RWPE1 (cell line): Measurements from ENCODE around the gene AVPR1B.

Source experiments
- CTCF ChIA-PET: fragments of 350-600 bp; sonication (Branson Sonifier 250); formaldehyde crosslinking; extraction: SDS; loops from one replicate; lab custom pipeline; 2021; lab: Yijun Ruan, JAX
- POLR2A ChIA-PET: fragments of 400-600 bp; formaldehyde crosslinking; extraction: SDS; loops from one replicate; lab custom pipeline; 2020; ENCODE audit warnings: antibody characterized with exemption; ENCODE audit not compliant: low non-redundant PET; lab: Yijun Ruan, JAX
- DNase-seq: peaks from one replicate; pipeline ENCODE4 v3.0.0; 2012; ENCODE audit warnings: low spot score
- H3K27ac ChIP-seq: fragments of 450-650 bp; 2 replicates; pipeline ENCODE4 v1.5.1; 2017
- TF ChIP-seq, protein P1 (sequence below): fragments of 450-650 bp; conservative IDR thresholded peaks from 2 replicates; pipeline ENCODE4 v1.5.1; 2017; ENCODE audit warnings: low read depth, mild to moderate bottlenecking

The AVPR1B gene

DNA sequence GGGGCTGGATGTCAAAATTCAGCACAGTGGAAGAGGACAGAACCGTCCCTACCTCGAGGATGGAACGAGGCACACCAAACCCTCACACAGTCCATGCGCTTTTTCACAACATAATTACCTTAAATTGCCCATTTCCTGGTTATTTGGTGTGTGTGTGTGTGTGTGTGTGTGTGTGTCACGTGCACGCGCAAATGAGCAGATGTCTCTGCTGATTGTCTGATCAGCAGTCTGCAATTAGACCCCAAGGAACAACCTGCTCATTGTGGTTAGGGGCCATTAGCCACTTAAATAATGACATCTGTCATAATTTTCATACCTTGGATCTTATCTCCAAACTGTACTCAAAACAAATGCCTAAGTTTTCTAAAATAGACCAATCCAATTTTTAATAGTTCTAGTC lies 23.2 kb downstream of the AVPR1B start:
- no peak overlapping the region for H3K27ac ChIP-seq
- no peak for DNase-seq
- POLR2A ChIA-PET: no interaction called here
- CTCF ChIA-PET: no interaction called here
- TF ChIP-seq, protein P1, sequence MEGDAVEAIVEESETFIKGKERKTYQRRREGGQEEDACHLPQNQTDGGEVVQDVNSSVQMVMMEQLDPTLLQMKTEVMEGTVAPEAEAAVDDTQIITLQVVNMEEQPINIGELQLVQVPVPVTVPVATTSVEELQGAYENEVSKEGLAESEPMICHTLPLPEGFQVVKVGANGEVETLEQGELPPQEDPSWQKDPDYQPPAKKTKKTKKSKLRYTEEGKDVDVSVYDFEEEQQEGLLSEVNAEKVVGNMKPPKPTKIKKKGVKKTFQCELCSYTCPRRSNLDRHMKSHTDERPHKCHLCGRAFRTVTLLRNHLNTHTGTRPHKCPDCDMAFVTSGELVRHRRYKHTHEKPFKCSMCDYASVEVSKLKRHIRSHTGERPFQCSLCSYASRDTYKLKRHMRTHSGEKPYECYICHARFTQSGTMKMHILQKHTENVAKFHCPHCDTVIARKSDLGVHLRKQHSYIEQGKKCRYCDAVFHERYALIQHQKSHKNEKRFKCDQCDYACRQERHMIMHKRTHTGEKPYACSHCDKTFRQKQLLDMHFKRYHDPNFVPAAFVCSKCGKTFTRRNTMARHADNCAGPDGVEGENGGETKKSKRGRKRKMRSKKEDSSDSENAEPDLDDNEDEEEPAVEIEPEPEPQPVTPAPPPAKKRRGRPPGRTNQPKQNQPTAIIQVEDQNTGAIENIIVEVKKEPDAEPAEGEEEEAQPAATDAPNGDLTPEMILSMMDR: no peak

DNA sequence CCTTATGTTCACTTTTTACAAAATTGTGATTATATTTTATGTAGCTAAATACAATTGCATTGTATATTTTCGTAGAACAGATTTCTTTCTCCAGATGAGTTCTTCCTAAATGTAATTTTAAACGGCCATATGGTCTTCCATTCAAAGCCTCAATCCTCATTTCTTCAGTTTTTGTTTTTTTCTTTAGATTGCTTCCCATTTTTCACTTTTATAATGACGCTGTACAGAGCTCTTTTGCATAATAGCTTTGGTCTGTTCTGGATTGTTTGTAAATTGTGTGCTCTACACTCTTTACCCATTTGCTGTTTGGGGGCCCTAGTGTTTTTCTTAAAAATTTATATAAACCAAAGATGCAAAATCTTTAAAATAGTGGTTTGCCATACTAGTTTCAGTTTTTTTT lies 27.8 kb downstream of the AVPR1B start:
- no peak overlapping the region for H3K27ac ChIP-seq
- POLR2A ChIA-PET: no interaction called here
- TF ChIP-seq, protein P1: no peak
- CTCF ChIA-PET: interaction anchor here (0.6 to 0.7 kb wide), 2 partner anchors 92 to 171 kb away, joined by 3 read pairs; no protein-coding TSS in a partner anchor
- DNase-seq: no peak

- TF ChIP-seq, protein P1: no peak
- CTCF ChIA-PET: interaction anchor here (1.0 kb wide), 1 partner anchor 19 kb away, joined by 3 read pairs; no protein-coding TSS in a partner anchor
- DNase-seq: no peak
- POLR2A ChIA-PET: no interaction called here
- no peak overlapping the region for H3K27ac ChIP-seq
Observed at GRCh38 chr1:206087091-206087490, 30.1 kb downstream of the AVPR1B start.

GRCh38 chr1:206083750-206084149 lies 33.4 kb downstream of the AVPR1B start:
- DNase-seq: no peak
- CTCF ChIA-PET: interaction anchor here (0.6 kb wide), 1 partner anchor 519 kb away, joined by 4 read pairs; no protein-coding TSS in a partner anchor
- no peak overlapping the region for H3K27ac ChIP-seq
- POLR2A ChIA-PET: no interaction called here
- TF ChIP-seq, protein P1: no peak

GRCh38 chr1:206082831-206083695 lies 34.1 kb downstream of the AVPR1B start:
- POLR2A ChIA-PET: no interaction called here
- H3K27ac ChIP-seq: no peak overlapping the region
- CTCF ChIA-PET: interaction anchor here (0.6 kb wide), 2 partner anchors 10 to 519 kb away, joined by 4 read pairs; no protein-coding TSS in a partner anchor
- TF ChIP-seq, protein P1: no peak
- DNase-seq: no peak

- POLR2A ChIA-PET: no interaction called here
- CTCF ChIA-PET: interaction anchor here (0.6 kb wide), 1 partner anchor 55 kb away, joined by 3 read pairs; no protein-coding TSS in a partner anchor
- DNase-seq: no peak
- TF ChIP-seq, protein P1: no peak
- H3K27ac ChIP-seq: no peak overlapping the region
Observed at GRCh38 chr1:206081856-206082255, 35.3 kb downstream of the AVPR1B start.
